MV-4-11 (cell line): ENCODE measurements around the gene TCEA3.

Experiments
- DNase-seq: peaks from one replicate; lab custom pipeline; 2025; lab: John Stamatoyannopoulos, UW

The TCEA3 gene

DNA sequence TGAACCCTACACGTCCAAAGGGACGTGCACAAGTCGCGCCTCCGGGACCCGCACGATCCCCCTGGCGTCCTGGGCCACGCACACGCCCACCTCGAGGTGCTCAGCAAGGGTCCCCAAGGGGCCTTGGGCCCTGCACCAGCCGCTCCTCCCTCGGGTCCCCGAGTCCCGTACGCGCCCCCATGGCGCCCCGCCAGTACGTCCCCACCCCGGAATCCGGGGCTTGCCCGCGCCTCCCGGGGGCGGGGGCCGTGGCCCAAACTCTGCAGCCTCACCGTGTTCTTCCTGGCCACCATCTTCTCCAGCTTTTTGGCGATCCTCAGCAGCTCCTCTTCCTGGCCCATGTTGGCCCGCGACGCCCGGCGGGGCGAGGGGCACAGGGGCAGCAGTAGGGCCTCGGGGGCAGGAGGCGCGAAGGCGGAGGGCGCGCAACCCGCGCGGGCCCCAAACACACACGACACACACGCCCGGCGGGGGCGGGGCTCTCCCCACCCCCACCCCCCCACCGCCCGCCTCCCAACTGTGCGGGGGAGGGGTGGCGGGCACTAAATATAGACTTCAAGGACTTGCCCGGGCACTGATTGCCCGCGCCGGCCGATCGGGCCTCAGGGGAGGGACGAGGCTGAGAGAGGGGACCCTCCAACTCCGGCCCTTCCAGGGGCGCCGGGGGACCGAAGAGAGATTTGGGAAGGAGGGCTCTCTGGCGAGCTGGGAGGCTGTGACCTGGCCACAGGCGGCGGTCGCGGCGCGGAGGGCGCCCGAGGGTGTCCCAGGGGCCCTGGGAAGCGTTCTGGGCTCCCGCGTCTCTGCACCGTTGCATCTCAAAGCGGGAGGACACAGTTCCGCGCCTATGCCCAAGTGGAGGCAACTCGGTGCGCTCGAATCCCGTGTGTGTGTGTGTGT, at the start of gene TCEA3:
Gene TCEA3, minus strand, starts transcription at position 456 of the 900 bp plus-strand sequence. Its CDS starts 115 bp downstream, at position 341.
- no peak for DNase-seq

DNA sequence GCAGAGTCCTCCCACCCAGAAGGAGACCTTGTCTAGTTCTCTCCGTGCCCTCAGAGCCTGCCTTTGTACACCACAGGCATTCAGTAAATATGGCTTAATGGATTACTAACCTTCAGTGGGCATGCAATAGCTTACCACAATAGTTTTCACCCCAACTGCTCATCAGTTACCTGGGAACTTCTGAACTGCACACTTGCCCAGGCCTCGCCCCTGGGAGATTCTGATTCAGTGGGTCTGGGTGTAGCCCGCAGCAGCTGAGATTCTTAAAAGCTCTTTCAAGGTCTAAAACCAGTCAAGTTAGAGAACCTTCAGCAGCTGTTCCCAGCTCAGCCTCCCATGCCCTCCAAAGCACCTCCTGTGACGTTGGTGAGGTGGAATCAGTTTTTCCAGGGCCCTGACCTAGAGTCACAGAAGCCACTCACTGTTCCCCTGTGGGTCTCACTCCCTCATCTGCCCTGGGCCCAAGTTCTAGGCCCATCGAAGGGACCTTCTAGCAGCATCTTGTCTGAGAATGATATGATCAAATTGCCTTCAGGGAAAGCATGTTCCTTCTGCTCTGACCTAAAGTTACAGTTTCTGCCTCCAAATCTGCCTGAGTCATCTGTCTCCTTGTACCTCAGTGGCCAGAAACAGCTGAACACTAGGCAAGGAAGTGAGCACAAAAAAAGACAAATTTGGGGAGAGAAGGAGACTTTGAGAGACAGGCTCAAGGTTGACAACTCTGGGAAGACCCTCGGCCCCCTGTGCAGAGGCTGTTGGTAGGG, 48.7 kb upstream of the TCEA3 start:
- DNase-seq, result no peak

DNA sequence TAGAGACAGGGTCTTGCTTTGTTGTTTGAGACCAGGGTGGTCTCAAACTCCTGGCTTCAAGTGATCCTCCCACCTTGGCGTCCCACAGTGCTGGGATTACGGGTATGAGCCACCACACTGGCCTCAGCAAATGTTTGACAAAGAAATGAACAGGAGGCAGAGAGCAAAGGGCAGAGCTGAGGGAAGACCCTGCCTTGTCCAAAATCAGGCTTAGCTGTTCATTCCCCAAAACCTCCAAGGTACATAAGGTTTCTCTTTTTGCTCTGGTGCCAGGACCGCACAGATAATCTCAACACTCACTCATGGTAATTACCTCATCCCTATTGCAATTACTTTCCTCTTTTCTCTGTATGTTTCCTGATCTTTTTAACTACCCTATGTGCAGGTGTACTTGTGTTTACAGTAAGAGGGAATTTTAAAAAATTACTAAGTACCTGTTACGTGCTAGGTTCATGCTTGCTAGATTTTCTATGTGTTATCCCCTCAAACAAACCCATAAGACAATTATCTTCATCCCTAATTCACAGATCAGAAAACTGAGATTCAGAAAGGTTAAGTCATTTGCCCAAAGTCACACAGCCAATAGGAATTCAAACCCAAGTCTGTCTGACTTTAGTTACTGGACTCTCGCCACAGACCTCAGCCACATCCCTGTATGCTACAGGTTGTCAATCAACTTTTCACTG, 47.9 kb upstream of the TCEA3 start:
- no peak for DNase-seq

DNA sequence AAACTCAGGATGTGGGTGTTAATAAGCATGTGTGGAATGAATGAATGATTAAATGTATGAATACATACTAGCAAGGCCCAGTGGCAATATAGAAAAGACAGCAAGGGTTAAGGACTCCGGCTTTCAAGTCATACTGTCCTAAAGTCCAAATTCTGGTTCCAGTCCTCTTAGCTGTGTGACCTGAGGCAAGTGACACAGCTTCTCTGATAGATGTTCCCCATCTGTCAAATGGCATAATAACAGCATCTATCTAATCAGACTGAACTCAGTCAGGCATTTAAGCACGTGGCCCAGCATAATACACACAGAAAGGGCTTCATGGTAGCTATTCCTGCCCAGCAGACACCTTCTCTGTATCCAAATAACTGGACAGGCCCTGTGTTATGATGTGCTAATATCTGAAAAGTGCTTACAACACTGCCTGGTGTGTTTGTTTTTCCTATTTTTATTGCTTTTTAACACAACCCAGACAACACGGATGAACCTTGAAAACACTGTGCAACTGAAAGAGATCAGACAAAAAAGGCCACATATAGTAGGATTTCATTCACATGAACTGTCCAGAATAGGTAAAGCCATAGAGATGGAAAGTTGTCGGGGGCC, 47.0 kb upstream of the TCEA3 start:
- DNase-seq, result no peak

DNA sequence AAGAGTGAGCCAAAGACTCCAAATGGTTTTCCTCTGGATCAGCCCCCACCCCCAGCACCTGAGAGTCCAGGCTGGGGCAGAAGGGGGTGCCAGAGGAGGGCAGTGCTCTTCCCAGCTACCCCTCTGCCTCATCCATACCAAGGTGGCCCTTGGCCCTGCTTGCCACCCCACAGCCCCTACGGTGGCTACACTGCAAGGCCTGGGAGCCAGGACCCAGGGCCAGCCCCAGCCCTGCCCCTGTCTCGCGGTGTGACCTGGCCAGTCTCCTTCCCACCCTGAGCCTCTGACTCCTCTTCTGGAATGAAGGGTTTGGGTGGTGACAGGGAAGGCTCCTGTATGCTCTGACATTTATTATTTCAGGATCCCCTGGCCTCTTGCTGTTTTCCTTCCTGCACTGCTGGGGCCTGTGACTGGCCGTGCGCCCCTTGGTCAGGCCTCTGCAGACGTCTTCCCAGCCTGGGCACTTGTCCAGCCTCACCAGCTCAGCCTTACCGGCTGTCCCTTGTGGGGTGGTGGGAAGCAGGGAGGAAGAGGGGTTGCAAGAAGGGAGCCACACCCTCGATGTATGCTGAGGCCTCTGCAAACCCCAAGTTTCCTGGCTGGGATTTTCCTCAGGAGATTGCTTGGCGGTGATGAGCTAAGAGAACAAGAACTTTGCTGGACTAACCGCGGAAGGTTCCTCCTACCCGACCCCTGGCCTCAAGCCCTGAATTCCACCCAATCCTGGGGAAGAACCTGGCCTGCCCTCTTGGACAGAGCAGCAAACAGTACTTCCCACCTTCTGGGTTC, 45.9 kb upstream of the TCEA3 start:
- no peak for DNase-seq

DNA sequence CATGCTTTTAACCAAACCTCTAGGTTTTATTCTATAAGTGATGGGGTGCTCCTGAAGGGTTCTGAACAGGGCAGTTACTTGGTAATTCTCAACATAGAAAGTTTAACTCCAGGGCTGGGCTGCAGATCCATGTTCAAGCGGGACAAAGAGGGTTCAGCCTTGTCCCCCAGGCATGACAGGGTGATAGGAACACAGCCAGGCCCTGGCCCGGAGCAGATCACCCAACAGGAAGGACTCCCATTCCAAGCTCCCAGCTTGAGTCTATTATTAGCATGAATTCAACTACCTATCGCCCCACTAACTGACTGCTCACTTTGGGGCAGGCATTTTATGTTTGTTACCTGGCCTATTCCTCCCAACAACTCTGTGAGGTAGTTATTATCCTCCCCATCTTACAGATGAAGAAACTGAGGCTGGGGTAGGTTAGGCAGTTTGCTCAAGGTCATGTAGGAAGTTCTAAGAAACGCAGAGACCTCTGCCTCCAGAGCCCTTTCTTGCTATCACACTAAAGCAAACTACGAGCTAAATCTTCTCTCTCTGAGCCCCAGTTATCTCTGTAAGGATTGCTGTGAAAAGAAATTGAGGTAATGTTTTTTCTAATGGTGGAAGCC, 44.9 kb upstream of the TCEA3 start:
- no peak for DNase-seq

DNA sequence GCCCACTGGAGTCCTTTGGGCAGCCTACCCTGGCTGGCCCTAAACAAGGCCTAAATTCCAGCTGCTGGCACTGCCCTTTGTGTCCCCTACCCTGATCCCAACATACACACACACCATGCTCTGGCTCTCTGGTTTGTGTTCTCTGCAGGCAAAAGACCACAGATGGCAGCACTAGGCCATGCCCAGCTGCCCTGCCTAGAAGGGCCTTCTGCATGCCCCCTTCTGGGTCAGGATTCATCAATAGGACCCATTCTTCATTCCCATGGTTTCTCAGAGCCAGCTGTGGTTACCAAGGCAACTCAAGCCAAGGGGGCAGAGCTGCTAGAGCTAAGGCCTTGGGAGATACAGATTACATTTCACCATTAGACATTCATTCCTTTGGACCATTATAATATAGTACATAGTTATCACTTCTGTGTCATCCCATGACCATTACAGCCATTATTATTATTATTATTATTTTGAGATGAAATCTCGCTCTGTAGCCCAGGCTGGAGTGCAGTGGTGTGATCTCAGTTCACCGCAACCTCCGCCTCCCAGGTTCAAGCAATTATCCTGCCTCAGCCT, 42.0 kb upstream of the TCEA3 start:
- no peak for DNase-seq

DNA sequence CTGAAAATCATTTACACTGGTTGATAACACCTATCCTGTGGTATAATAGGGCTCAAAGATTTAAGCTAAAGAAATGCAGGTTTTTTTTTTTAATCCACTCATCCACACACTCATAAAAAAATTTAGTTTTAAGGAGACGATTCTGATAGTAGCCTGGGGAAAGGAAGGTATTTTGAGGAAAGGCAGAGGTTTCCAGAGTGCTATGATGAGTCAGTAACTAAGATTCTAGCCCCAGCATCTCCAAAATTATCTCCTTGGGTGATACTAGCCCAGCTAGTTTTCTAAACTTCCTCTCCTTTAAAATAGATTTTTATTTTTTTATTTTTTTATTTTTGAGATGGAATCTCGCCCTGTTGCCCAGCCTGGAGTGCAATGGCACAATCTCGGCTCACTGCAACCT, 38.7 kb upstream of the TCEA3 start:
- DNase-seq, result no peak

DNA sequence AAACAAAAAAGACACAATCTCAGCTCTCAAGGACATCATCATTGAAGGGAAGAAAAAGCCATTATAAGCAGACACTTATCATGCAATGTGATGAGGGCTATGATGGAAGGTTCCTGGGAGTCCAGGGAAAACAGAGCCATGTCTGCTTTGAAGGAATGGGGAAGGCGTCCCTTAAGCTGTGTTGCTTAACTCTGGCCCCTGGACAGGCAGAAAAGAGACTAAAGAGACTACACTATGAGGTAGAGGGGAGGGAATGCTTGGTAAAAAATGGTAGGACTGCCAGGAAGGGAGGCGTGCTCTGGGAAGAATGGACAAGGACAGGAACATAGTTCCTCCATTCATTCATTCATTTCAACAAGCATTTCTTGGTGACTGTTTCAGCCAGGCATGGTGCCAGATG, 38.2 kb upstream of the TCEA3 start:
- no peak for DNase-seq

DNA sequence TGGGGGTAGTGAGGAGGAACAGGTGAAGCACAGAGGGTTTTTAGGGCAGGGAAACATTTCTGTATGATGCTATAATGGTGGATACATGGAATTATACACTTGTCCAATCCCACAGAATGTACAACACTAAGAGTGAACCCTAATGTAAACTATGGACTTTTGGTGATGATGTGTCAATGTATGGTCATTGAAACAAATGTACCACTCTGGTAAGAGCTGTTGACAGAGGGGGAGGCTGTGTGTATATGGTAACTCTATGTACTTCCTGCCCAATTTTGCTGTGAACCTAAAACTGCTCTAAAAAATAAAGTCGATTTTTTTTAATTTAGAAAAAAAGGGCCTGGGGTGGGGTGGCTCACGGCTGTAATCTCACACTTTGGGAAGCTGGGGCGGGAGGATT, 36.5 kb upstream of the TCEA3 start:
- no peak for DNase-seq

DNA sequence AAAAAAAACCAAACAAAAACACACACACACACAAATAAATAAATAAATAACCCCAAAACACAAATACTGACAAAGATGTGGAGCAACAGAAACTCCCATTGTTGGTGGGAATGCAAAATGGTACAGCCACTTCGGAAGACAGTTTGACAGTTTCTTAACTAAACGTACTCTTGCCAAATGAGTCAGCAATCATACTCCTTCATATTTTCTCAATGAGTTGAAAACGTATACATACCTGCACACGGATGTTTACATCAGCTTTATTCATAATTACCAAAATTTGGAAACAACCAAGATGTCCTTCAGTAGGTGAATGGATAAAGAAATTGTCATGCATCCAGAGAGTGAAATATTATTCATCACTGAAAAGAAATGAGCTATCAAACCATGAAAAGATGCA, 36.0 kb upstream of the TCEA3 start:
- no peak for DNase-seq

DNA sequence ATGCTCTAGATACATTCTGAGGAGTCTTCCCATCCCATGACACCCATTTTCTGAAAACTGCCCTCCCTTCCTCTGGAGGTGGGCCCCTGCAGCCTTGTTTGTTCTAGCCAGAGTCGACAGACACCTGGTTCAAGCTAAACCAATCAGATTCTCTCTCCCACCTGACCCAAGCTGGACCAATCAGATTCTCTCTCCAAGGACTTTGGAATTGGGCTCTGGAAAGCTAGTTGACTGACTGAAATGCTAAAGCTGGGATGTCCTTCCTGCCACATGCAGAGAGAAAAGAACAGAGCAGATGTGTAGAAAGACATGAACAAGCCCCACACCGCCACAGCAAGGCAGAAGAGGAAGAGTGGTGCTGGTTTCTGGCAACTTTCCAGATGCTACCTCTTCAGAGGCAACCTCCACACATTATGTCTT, 34.8 kb upstream of the TCEA3 start:
- DNase-seq, result no peak

DNA sequence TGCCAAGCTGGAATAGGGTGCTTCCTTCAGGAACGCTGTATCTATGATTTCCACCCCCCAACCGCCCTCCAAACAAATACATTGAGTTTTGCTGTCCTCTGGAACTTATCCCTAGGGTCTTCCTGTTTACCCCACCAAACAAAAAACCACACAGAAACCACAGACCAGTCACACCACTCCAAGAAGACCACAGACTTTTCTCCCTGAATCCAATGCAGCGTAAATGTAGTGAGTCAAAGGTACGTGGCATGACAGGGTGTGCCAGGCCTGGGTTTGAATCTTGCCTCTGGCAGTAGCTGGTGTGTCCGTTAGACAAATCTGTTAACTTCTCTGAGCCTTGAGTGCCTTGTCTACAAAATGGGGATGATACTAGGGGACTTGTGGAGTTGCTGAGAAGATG, 31.7 kb upstream of the TCEA3 start:
- no peak for DNase-seq

DNA sequence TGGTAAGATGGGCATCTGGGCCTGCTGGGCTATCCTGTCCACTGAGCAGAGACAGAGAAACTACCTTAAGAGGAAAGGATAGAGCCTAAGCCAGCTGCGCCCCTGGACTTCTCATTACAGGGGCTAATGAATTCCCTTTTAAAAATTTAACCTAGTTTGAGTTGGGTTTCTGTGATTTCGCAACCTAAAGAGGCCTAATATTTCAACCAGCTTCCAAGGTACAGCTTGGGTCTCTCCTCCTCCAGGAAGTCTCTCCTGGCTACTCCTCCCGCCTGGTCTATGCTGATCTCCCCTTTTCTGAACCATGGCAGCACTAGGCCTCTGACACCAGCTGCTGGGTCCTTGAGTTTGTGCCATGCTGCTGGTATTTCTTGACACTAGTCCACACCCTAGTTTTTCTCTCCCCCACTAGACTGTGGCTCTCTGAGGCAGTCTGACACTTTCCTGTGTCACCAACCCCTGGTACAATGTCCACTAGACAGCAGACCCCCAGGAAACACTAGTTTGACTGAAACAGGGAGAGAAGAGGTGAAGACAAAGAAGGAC, 29.0 kb upstream of the TCEA3 start:
- no peak for DNase-seq

DNA sequence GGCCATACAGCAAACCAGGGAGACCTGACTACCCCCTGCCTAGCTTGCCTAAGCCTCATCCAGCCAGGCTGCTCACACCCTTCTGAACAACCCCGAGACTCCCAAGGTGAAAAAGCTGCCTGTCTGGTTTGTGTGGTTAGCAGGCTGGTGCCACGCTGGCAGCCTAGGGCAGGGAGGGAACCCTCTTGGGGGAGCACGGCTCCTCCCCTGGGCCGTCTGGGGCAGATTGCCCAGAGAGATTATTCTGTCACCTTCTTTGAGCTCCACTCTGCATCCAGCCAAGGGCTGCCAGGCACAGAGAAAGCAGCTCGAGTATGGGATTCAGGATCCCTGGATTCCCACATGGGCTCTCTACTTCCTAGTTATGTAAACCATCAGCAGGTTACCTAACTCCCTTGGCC, 27.5 kb upstream of the TCEA3 start:
- DNase-seq, result no peak

DNA sequence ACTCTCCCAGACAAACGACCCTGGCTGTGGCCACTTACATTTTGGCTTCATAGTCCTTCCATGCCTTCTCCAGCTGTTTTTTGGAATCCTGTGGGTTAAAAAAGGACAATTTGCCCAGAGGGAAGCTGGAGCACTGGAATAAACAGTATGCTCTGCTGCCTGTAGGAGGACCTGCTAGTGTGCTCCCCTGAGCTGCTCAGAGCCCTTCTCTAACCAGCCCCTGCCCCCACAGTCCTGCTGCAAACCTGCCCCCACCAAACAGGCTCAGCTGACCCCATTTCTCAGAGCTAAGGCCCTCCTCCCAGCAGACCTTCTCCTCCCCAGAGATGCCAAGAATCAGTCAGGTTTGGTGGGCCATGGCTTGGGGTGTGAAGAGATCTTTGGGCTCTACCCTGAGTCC, 26.9 kb upstream of the TCEA3 start:
- DNase-seq, result no peak

DNA sequence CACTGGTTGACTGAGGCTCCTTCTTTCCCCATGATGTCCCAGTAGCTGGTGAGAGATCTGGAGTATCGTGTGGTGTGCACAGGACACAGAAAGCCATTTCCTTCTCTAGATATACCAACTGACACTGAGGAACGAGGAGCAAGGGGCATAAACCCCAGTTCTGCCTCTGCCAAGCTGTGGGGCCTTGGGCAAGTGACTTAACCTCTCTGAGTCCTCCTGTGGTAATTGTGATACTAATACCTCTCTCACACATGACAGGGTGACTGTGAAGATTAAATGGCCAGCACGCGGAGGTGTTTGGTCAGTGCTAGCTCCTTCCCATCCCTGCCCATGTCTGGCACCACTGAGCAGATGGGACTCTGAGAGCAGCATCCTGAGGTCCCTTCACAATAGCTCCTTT, 26.3 kb upstream of the TCEA3 start:
- no peak for DNase-seq

DNA sequence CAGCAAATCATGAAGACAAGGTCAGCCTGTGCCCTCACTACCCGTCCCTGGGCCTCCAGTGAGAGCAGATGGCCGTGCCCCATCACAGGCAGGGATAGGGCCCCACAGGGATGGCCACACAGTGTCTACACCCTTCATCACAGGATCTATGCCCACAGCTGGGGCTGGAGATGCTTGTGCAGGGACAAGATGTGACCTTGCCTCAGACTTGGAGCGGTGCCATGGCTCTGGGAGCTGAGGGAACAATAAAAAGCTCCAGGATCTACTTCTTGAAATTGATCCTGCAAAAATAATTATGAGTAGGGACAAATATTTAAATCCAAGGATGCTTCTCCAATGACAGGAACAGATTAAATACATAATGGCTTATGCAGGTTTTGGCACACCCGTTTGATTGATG, 25.4 kb upstream of the TCEA3 start:
- no peak for DNase-seq

DNA sequence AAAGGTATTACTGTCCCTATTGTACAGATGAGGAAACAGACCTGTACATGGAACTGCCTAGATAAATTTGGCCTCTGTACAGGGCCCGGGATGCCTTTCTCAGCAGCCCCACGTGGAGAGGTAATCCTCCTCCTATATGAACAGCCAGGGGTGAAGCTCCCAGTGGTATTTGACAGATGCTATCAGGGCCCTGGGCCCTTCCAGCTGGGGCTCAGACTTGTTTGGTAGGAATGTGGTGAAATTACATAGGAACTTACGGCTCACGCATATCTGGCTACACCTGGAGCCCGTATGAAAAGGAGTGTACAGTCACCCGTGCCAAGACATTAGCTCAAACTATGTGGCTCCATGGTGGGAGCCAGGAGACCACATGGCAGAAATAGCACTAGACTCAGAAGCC, 24.8 kb upstream of the TCEA3 start:
- DNase-seq, result no peak

DNA sequence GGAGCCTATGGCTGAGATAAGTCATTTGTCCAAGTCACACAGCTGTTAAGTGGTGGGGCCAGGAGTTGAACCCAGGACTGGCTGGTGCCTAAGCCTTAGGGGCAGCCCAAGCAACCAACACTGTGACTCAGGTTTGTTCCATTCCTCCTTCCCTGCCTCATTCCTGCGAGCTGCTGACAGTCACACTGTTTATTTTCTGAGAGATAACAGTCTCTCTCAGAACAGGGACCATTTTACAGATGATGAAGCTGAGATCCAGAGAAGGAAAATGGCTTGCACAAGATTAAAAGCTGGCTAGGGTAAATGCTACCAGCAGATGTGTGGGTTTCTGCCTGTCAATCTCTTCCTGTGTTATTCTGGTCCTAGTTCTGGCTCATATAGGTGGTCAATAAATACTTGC, 24.3 kb upstream of the TCEA3 start:
- DNase-seq, result no peak
